ENCODE data around the gene PLOD2.
A peak's percentile ranks its signal among the peaks of the same experiment; 100 is the strongest.

PLOD2 gene

GRCh38 chr3:146152834-146153233 is 8.2 kb downstream of the PLOD2 start:
- H3K4me3 ChIP-seq (ENCODE audit: low read depth, low read length): no peak overlapping the region
- no peak for DNase-seq (ENCODE audit: low read depth)
- no peak for TF ChIP-seq CTCF (IDR thresholded peaks at IDR 0.05; ENCODE audit: control insufficient read depth, extremely low read depth, insufficient read depth)

- H3K4me3 ChIP-seq (ENCODE audit: low read depth, low read length): no peak overlapping the region
- no peak for DNase-seq (ENCODE audit: low read depth)
- TF ChIP-seq CTCF (IDR thresholded peaks at IDR 0.05; ENCODE audit: control insufficient read depth, extremely low read depth, insufficient read depth): peak; percentile 40
Observed at GRCh38 chr3:146148468-146148931, 12.5 kb downstream of the PLOD2 start.

GRCh38 chr3:146145642-146146041 is 15.3 kb downstream of the PLOD2 start:
- no peak overlapping the region for H3K4me3 ChIP-seq (ENCODE audit: low read depth, low read length)
- DNase-seq (ENCODE audit: low read depth): no peak
- no peak for TF ChIP-seq CTCF (IDR thresholded peaks at IDR 0.05; ENCODE audit: control insufficient read depth, extremely low read depth, insufficient read depth)

GRCh38 chr3:146142757-146143156 is 18.2 kb downstream of the PLOD2 start:
- H3K4me3 ChIP-seq (ENCODE audit: low read depth, low read length): no peak overlapping the region
- no peak for TF ChIP-seq CTCF (IDR thresholded peaks at IDR 0.05; ENCODE audit: control insufficient read depth, extremely low read depth, insufficient read depth)
- no peak for DNase-seq (ENCODE audit: low read depth)

GRCh38 chr3:146139586-146140110 is 21.3 kb downstream of the PLOD2 start:
- DNase-seq (ENCODE audit: low read depth): no peak
- no peak for TF ChIP-seq CTCF (IDR thresholded peaks at IDR 0.05; ENCODE audit: control insufficient read depth, extremely low read depth, insufficient read depth)
- H3K4me3 ChIP-seq (ENCODE audit: low read depth, low read length): no peak overlapping the region

GRCh38 chr3:146138902-146139301 is 22.1 kb downstream of the PLOD2 start:
- H3K4me3 ChIP-seq (ENCODE audit: low read depth, low read length): no peak overlapping the region
- TF ChIP-seq CTCF (IDR thresholded peaks at IDR 0.05; ENCODE audit: control insufficient read depth, extremely low read depth, insufficient read depth): no peak
- DNase-seq (ENCODE audit: low read depth): no peak

- TF ChIP-seq CTCF (IDR thresholded peaks at IDR 0.05; ENCODE audit: control insufficient read depth, extremely low read depth, insufficient read depth): no peak
- no peak overlapping the region for H3K4me3 ChIP-seq (ENCODE audit: low read depth, low read length)
- no peak for DNase-seq (ENCODE audit: low read depth)
Observed at GRCh38 chr3:146136647-146137046, 24.3 kb downstream of the PLOD2 start.

Data from LNCaP clone FGC (cell line).